CD4-positive, alpha-beta memory T cell (primary cell): ENCODE measurements around the gene CNIH4. TPM values are rescaled to one million over a fixed set of nuclear protein-coding genes. Genes with fewer than 3 reads are reported as not detected.
"Not testable (repeated sequence)": the region's sequence is repeated elsewhere in the genome, so short reads cannot be mapped to it uniquely, and the experiment has no call there.

Source experiments
- CTCF ChIA-PET: fragments of 350-600 bp; sonication (Branson Sonifier 250); formaldehyde crosslinking; loops from one replicate; lab custom pipeline; 2021; ENCODE audit warnings: inconsistent platforms; ENCODE audit not compliant: partially characterized antibody; lab: Charles Lee
- POLR2A ChIA-PET: fragments of 350-600 bp; sonication (Branson Sonifier 250); formaldehyde crosslinking; loops from one replicate; lab custom pipeline; 2021; ENCODE audit not compliant: partially characterized antibody; lab: Charles Lee
- DNase-seq, 5 donors: peaks; one replicate each; pipeline versions ENCODE4 v3.0.0 to v3.0.0-alpha.2; 2020 to 2022; ENCODE audit warnings: mixed read lengths in 1 of 5
- H3K27ac ChIP-seq: one replicate; pipeline ENCODE4 v1.7.0; 2013; ENCODE audit warnings: low read depth, low read length
- H3K27me3 ChIP-seq: 2 replicates; pipeline ENCODE4 v1.7.0; 2013; ENCODE audit warnings: mild to moderate bottlenecking, low read length, moderate library complexity; ENCODE audit not compliant: insufficient read depth
- H3K36me3 ChIP-seq: 2 replicates; pipeline ENCODE4 v1.7.0; 2013; ENCODE audit warnings: mild to moderate bottlenecking, low read length, moderate library complexity; ENCODE audit not compliant: insufficient read depth
- H3K4me1 ChIP-seq: 2 replicates; pipeline ENCODE4 v1.7.0; 2013; ENCODE audit warnings: mild to moderate bottlenecking, low read length, moderate library complexity; ENCODE audit not compliant: insufficient read depth
- H3K4me3 ChIP-seq, 2 donors: one replicate each; pipeline ENCODE4 v1.7.0; 2013; ENCODE audit warnings: low read length in 2 of 2, mild to moderate bottlenecking in 1 of 2
- H3K9me3 ChIP-seq, 2 donors: one replicate each; pipeline ENCODE4 v1.7.0; 2013; ENCODE audit warnings: low read length in 2 of 2, control low read depth in 1 of 2; ENCODE audit not compliant: control insufficient read depth in 1 of 2
- H3K27ac Mint-ChIP-seq, 7 donors: one replicate each; pipeline ENCODE4 v1.8.0; 2020 to 2021; ENCODE audit warnings: mixed read lengths in 7 of 7, mild to moderate bottlenecking in 6 of 7, inconsistent platforms in 3 of 7, moderate library complexity in 3 of 7
- H3K27me3 Mint-ChIP-seq, 2 donors: one replicate each; pipeline ENCODE4 v1.8.0; 2020 to 2021; ENCODE audit warnings: mixed read lengths in 2 of 2
- H3K36me3 Mint-ChIP-seq, 2 donors: one replicate each; pipeline ENCODE4 v1.8.0; 2020 to 2021; ENCODE audit warnings: mixed read lengths in 2 of 2, inconsistent platforms in 1 of 2, mild to moderate bottlenecking in 1 of 2
- H3K4me1 Mint-ChIP-seq, 4 donors: one replicate each; pipeline ENCODE4 v1.8.0; 2020 to 2021; ENCODE audit warnings: mixed read lengths in 4 of 4, mild to moderate bottlenecking in 1 of 4
- H3K4me3 Mint-ChIP-seq, 8 donors: one replicate each; pipeline ENCODE4 v1.8.0; 2020 to 2021; ENCODE audit warnings: mixed read lengths in 8 of 8, mild to moderate bottlenecking in 7 of 8, moderate library complexity in 6 of 8, inconsistent platforms in 3 of 8
- H3K9me3 Mint-ChIP-seq, 8 donors: one replicate each; pipeline ENCODE4 v1.8.0; 2020 to 2021; ENCODE audit warnings: mixed read lengths in 8 of 8, mild to moderate bottlenecking in 5 of 8, inconsistent platforms in 3 of 8, moderate library complexity in 1 of 8
- intact Hi-C: fragments of 100-400 bp; cut with micrococcal nuclease; formaldehyde crosslinking; loops from one replicate; pipeline ENCODE4 v1.15.1; 2023
- polyA plus RNA-seq, 2 donors: library from polyadenylated mRNA; unstranded; fragments of 300-500 nt; fragmentation: Illumina TruSeq; gene quantifications; one replicate each; pipeline ENCODE4 v1.2.3, GENCODE V29; 2021
- total RNA-seq, 2 experiments: library from RNA; stranded (reverse); gene quantifications; one replicate each; pipeline ENCODE4 v1.2.3, GENCODE V29; 2021

The CNIH4 gene
- total and polyA plus RNA-seq, 4 experiments from 2014 or later: 45.5 to 75.6 (median 56.8) TPM

DNA sequence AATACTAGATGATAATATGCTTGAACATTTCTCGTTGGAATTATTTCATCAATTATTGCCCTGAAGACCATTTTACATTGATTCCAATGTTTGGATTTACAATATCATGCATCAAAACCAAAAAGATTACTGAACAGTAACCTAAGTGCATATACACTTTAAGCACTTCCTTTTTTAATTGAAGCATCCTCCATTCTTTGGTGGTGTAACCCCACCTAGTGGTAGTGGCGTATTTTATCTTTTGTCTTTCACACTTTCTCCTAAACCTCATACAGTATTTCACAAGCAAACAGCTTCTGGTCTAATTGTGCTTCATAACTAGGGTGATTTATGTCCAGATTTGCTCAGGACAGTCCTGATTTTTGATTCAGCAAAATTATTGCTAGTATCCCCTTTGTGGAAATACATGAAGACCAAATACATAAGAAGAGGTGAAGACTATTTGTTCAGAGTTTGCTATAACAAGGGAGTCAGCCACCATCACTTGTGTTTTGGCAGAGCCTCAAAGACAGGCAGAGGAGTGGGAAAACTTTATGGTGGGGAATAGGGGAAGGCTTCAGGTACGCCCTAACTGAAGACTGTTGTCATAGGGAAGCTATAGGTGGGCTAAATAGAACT, 23.3 kb upstream of the CNIH4 start:
- peaks cover 23 to 41% (median 34%) of the 10 kb centered on the region in 4 donors for H3K4me1 Mint-ChIP-seq
- H3K4me3 Mint-ChIP-seq: peak overlapping the region in 1 of 8 donors; percentile 47
- peaks cover 0 to 5% (median 0%) of the 10 kb centered on the region in 8 donors for H3K9me3 Mint-ChIP-seq
- no peaks in the 10 kb centered on the region for H3K27me3 Mint-ChIP-seq
- H3K36me3 ChIP-seq: no peaks in the 10 kb centered on the region
- H3K27ac Mint-ChIP-seq: peak overlapping the region; percentile 20 to 78 (median 65)
- intact Hi-C loops: loop anchor here (1.0 to 5.0 kb wide), 6 partner anchors 124 to 636 kb away; no protein-coding TSS in a partner anchor
- H3K4me3 ChIP-seq: no peak overlapping the region
- H3K27ac ChIP-seq: no peak overlapping the region
- no peaks in the 10 kb centered on the region for H3K9me3 ChIP-seq
- DNase-seq: peak in 4 of 5 donors; percentile 57 to 64 (median 58)
- peaks cover 0 to 11% of the 10 kb centered on the region in 2 donors for H3K36me3 Mint-ChIP-seq
- ChIA-PET POLR2A (interaction anchor here (0.6 to 1.8 kb wide), 4 partner anchors 28 to 522 kb away, joined by 3 to 7 read pairs (median 3); partner anchors contain the start of gene DEGS1), CTCF (interaction anchor here (0.6 to 6.7 kb wide), 19 partner anchors 9 to 553 kb away, joined by 3 to 68 read pairs (median 4); partner anchors contain the start of genes DEGS1 and FBXO28)
- peaks cover 32% of the 10 kb centered on the region for H3K4me1 ChIP-seq
- H3K27me3 ChIP-seq: no peaks in the 10 kb centered on the region

GRCh38 chr1:224333939-224334786, 22.5 kb upstream of the CNIH4 start:
- H3K9me3 Mint-ChIP-seq: peaks cover 0 to 5% (median 0%) of the 10 kb centered on the region in 8 donors
- ChIA-PET CTCF (interaction anchor here (0.6 to 6.7 kb wide), 21 partner anchors 8 to 554 kb away, joined by 3 to 68 read pairs (median 4); partner anchors contain the start of genes DEGS1 and FBXO28), POLR2A (interaction anchor here (0.6 to 1.8 kb wide), 3 partner anchors 28 to 152 kb away, joined by 3 to 7 read pairs (median 3); partner anchors contain the start of gene DEGS1)
- intact Hi-C loops: loop anchor here (1.0 to 5.0 kb wide), 6 partner anchors 123 to 637 kb away; no protein-coding TSS in a partner anchor
- no peak overlapping the region for H3K4me3 ChIP-seq
- peak overlapping the region in 5 of 7 donors; percentile 36 to 79 (median 66) for H3K27ac Mint-ChIP-seq
- no peaks in the 10 kb centered on the region for H3K27me3 Mint-ChIP-seq
- H3K36me3 Mint-ChIP-seq: peaks cover 0 to 11% of the 10 kb centered on the region in 2 donors
- H3K4me1 ChIP-seq: peaks cover 24% of the 10 kb centered on the region
- H3K27me3 ChIP-seq: no peaks in the 10 kb centered on the region
- no peak overlapping the region for H3K27ac ChIP-seq
- H3K36me3 ChIP-seq: no peaks in the 10 kb centered on the region
- no peaks in the 10 kb centered on the region for H3K9me3 ChIP-seq
- H3K4me3 Mint-ChIP-seq: no peak overlapping the region
- DNase-seq: no peak
- peaks cover 19 to 35% (median 28%) of the 10 kb centered on the region in 4 donors for H3K4me1 Mint-ChIP-seq

GRCh38 chr1:224338150-224338838, 18.4 kb upstream of the CNIH4 start:
- H3K4me3 Mint-ChIP-seq: no peak overlapping the region
- H3K27me3 Mint-ChIP-seq: no peaks in the 10 kb centered on the region
- Histone ChIP-seq H3K4me1 (peaks cover 4% of the 10 kb centered on the region), H3K27me3 (no peaks in the 10 kb centered on the region), H3K36me3 (no peaks in the 10 kb centered on the region), H3K4me3 (no peak overlapping the region), H3K9me3 (no peaks in the 10 kb centered on the region), H3K27ac (no peak overlapping the region)
- intact Hi-C loops: no loop called here
- peaks cover 9 to 15% (median 13%) of the 10 kb centered on the region in 4 donors for H3K4me1 Mint-ChIP-seq
- H3K36me3 Mint-ChIP-seq: no peaks in the 10 kb centered on the region
- CTCF ChIA-PET: interaction anchor here (0.7 to 6.7 kb wide), 4 partner anchors 14 to 527 kb away, joined by 3 to 36 read pairs (median 3); no protein-coding TSS in a partner anchor
- no peak overlapping the region for H3K27ac Mint-ChIP-seq
- H3K9me3 Mint-ChIP-seq: peaks cover 0 to 11% (median 3%) of the 10 kb centered on the region in 8 donors
- no peak for DNase-seq
- POLR2A ChIA-PET: no interaction called here

DNA sequence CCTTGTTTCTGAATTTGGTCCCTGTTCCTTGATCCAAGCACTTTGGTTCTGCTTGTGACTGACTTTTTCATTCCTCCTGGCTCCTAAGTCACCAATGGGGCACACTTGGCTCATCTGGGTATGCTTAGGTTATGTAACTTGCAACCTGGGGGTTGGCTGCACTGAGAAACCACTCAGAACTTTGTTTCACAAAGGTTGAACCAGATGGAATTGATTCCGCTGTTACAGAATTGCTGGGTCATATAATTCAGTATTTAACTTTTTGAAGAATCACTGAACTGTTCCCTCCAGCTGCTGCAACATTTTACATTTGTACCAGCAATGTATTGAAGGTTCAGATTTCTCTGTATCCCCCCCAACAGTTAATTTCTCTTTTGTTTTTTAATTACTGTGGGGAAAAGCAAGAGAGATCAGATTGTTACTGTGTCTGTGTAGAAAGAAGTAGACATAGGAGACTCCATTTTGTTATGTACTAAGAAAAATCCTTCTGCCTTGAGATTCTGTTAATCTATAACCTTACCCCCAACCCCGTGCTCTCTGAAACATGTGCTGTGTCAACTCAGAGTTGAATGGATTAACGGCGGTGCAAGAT, 17.1 kb upstream of the CNIH4 start:
- peaks cover 0 to 23% (median 10%) of the 10 kb centered on the region in 8 donors for H3K9me3 Mint-ChIP-seq
- H3K27me3 ChIP-seq: no peaks in the 10 kb centered on the region
- no peaks in the 10 kb centered on the region for H3K36me3 ChIP-seq
- intact Hi-C loops: no loop called here
- no peak overlapping the region for H3K27ac ChIP-seq
- ChIA-PET CTCF (interaction anchor here (0.9 kb wide), 1 partner anchor 23 kb away, joined by 3 read pairs; no protein-coding TSS in a partner anchor), POLR2A (no interaction called here)
- no peak overlapping the region for H3K27ac Mint-ChIP-seq
- no peaks in the 10 kb centered on the region for H3K4me1 ChIP-seq
- H3K4me3 ChIP-seq: no peak overlapping the region
- no peaks in the 10 kb centered on the region for H3K27me3 Mint-ChIP-seq
- no peak for DNase-seq
- peaks cover 3 to 6% (median 4%) of the 10 kb centered on the region in 4 donors for H3K4me1 Mint-ChIP-seq
- peaks cover 0 to 8% of the 10 kb centered on the region in 2 donors for H3K9me3 ChIP-seq
- H3K36me3 Mint-ChIP-seq: peaks cover 0 to 3% of the 10 kb centered on the region in 2 donors
- no peak overlapping the region for H3K4me3 Mint-ChIP-seq

DNA sequence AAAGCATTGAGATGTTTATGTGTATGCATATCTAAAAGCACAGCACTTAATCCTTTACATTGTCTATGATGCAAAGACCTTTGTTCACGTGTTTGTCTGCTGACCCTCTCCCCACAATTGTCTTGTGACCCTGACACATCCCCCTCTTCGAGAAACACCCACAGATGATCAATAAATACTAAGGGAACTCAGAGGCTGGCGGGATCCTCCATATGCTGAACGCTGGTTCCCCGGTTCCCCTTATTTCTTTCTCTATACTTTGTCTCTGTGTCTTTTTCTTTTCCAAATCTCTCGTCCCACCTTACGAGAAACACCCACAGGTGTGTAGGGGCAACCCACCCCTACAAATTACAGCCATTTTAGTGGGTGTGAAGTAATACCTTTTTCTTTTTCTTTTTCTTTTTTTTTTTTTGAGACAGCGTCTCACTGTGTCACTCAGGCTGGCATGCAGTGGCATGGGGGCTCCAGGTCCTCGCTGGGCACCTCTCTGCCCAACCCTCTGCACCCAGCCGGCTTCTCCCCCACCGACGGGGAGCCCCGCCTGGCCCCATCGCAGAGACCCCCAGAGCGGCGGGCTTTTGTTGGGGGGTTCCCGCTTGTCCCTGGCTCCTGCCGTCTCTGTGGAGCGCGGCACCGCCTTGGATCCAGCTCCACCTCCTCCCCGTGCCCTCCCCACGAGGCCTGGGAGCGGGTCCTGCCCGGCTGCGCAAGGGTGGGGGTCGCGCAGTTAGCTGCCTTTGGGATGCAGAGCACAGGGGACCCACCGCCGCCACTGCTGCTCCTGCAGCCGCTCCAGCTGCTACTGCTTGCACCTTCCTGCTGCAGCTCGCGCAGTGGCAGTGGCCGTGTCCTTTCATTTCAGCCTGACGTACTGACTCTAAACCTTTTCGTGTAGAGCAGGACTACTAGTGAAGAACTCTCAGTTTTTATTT, 16.0 kb upstream of the CNIH4 start:
- H3K27me3 ChIP-seq, H3K36me3 Mint-ChIP-seq, intact Hi-C loops, H3K36me3 ChIP-seq, H3K9me3 ChIP-seq, H3K4me1 Mint-ChIP-seq, H3K27me3 Mint-ChIP-seq, H3K4me1 ChIP-seq, H3K27ac ChIP-seq: not testable (repeated sequence)
- ChIA-PET POLR2A (interaction anchor here (0.5 to 1.1 kb wide), 5 partner anchors 11 to 109 kb away, joined by 3 to 5 read pairs (median 3); partner anchors contain the start of genes CNIH4 and NVL), CTCF (interaction anchor here (0.9 to 1.6 kb wide), 2 partner anchors 13 to 15 kb away, joined by 3 to 4 read pairs; no protein-coding TSS in a partner anchor)
- Mint-ChIP-seq H3K9me3 (peaks cover 0 to 27% (median 14%) of the 10 kb centered on the region in 8 donors), H3K4me3 (peak overlapping the region; percentile 74 to 87 (median 80)), H3K27ac (peak overlapping the region in 1 of 7 donors; percentile 75)
- peak overlapping the region in 1 of 2 donors; percentile 38 for H3K4me3 ChIP-seq
- peak in 4 of 5 donors; percentile 29 to 42 (median 34) for DNase-seq
